HepG2 (cell line): ENCODE results near the gene MYO3B. TPM values are rescaled to one million over a fixed set of nuclear protein-coding genes. Genes with fewer than 3 reads are reported as not detected.

Experiments
- ARNT2 ChIP-seq: sonication (generic); formaldehyde crosslinking; IDR thresholded peaks from 2 replicates; pipeline ENCODE4 v1.8.0; 2022; ENCODE audit warnings: mild to moderate bottlenecking, low read depth, missing genetic modification reagents, moderate library complexity
- ATAD3A ChIP-seq: sonication (generic); formaldehyde crosslinking; IDR thresholded peaks from 2 replicates; pipeline ENCODE4 v1.4.0; 2020; ENCODE audit warnings: missing genetic modification reagents
- BRF2 ChIP-seq: sonication (generic); formaldehyde crosslinking; IDR thresholded peaks from 2 replicates; pipeline ENCODE4 v1.8.1; 2022; ENCODE audit warnings: mild to moderate bottlenecking, missing genetic modification reagents
- CENPT ChIP-seq: sonication (generic); formaldehyde crosslinking; IDR thresholded peaks from 2 replicates; pipeline ENCODE4 v1.8.0; 2022; ENCODE audit warnings: low read depth, mild to moderate bottlenecking, moderate library complexity, missing genetic modification reagents
- GZF1 ChIP-seq: sonication (generic); formaldehyde crosslinking; IDR thresholded peaks from 2 replicates; pipeline ENCODE4 v1.5.1; 2020; ENCODE audit warnings: mild to moderate bottlenecking, missing genetic modification reagents
- HNF4G ChIP-seq, 2 experiments: sonication (generic) in 1 of 2; formaldehyde crosslinking in 1 of 2; IDR thresholded peaks; 2 replicates each; pipeline versions ENCODE4 v1.4.0 to v1.6.1; 2011 to 2020; ENCODE audit warnings: borderline replicate concordance in 2 of 2, low read depth in 2 of 2, mild to moderate bottlenecking in 2 of 2, low read length in 1 of 2, missing genetic modification reagents in 1 of 2, moderate library complexity in 1 of 2
- HNRNPH1 ChIP-seq: fragments of 200-400 bp; formaldehyde crosslinking; optimal IDR thresholded peaks from 2 replicates; pipeline ENCODE3; 2017; ENCODE audit warnings: mild to moderate bottlenecking, low read depth, low read length
- HOXA3 ChIP-seq: sonication (generic); formaldehyde crosslinking; IDR thresholded peaks from 2 replicates; pipeline ENCODE4 v1.5.0; 2020; ENCODE audit warnings: missing genetic modification reagents
- IKZF5 ChIP-seq: IDR thresholded peaks from 2 replicates; pipeline ENCODE4 v1.6.1; 2018; ENCODE audit warnings: missing genetic modification reagents, mild to moderate bottlenecking, missing compliant biosample characterization
- KAT8 ChIP-seq: IDR thresholded peaks from 2 replicates; pipeline ENCODE4 v1.6.1; 2016; ENCODE audit warnings: missing genetic modification reagents, missing compliant biosample characterization
- MEIS2 ChIP-seq: sonication (generic); formaldehyde crosslinking; IDR thresholded peaks from 2 replicates; pipeline ENCODE4 v1.9.0; 2021; ENCODE audit warnings: mild to moderate bottlenecking, missing genetic modification reagents
- MIER3 ChIP-seq: IDR thresholded peaks from 2 replicates; pipeline ENCODE4 v1.6.1; 2016; ENCODE audit warnings: missing compliant biosample characterization, borderline replicate concordance
- MNT ChIP-seq: fragments of 450-650 bp; IDR thresholded peaks from 2 replicates; pipeline ENCODE4 v1.6.1; 2016
- PHF21A ChIP-seq: sonication (generic); formaldehyde crosslinking; IDR thresholded peaks from 2 replicates; pipeline ENCODE4 v1.5.0; 2020; ENCODE audit warnings: mild to moderate bottlenecking, missing genetic modification reagents
- POLR2AphosphoS5 ChIP-seq: IDR thresholded peaks from 2 replicates; pipeline ENCODE4 v1.6.1; 2012; ENCODE audit warnings: low read depth, low read length
- PTBP1 ChIP-seq: fragments of 200-400 bp; formaldehyde crosslinking; IDR thresholded peaks from 2 replicates; pipeline ENCODE4 v1.6.1; 2018; ENCODE audit warnings: low read length, low read depth; ENCODE audit not compliant: poor library complexity, severe bottlenecking
- RBFOX2 ChIP-seq: fragments of 200-400 bp; formaldehyde crosslinking; IDR thresholded peaks from 2 replicates; pipeline ENCODE4 v1.6.1; 2017; ENCODE audit warnings: low read depth, mild to moderate bottlenecking, low read length
- SALL1 ChIP-seq: sonication (generic); formaldehyde crosslinking; IDR thresholded peaks from 2 replicates; pipeline ENCODE4 v1.8.0; 2022; ENCODE audit warnings: mild to moderate bottlenecking, missing genetic modification reagents
- SMARCC2 ChIP-seq: fragments of 450-650 bp; IDR thresholded peaks from 2 replicates; pipeline ENCODE4 v1.6.1; 2017; ENCODE audit warnings: antibody characterized with exemption, mild to moderate bottlenecking
- ZBTB42 ChIP-seq: sonication (generic); formaldehyde crosslinking; IDR thresholded peaks from 2 replicates; pipeline ENCODE4 v1.5.0; 2020; ENCODE audit warnings: mild to moderate bottlenecking, missing genetic modification reagents
- ZBTB7A ChIP-seq: sonication (generic); formaldehyde crosslinking; IDR thresholded peaks from 2 replicates; pipeline ENCODE4 v1.8.0; 2022; ENCODE audit warnings: mild to moderate bottlenecking, missing genetic modification reagents
- ZFP36L1 ChIP-seq: sonication (generic); formaldehyde crosslinking; IDR thresholded peaks from 2 replicates; pipeline ENCODE4 v1.8.0; 2022; ENCODE audit warnings: mild to moderate bottlenecking, missing genetic modification reagents, moderate library complexity
- ZNF225 ChIP-seq: sonication (generic); formaldehyde crosslinking; IDR thresholded peaks from 2 replicates; pipeline ENCODE4 v1.4.0; 2020; ENCODE audit warnings: mild to moderate bottlenecking, missing genetic modification reagents
- ZNF749 ChIP-seq: sonication (generic); formaldehyde crosslinking; IDR thresholded peaks from 2 replicates; pipeline ENCODE4 v1.8.0; 2022; ENCODE audit warnings: mild to moderate bottlenecking, missing genetic modification reagents, moderate library complexity, borderline replicate concordance
- polyA plus RNA-seq, 8 experiments: library from polyadenylated mRNA; depleted of rRNA in 3 of 8; stranded (reverse) in 7 of 8; unstranded in 1 of 8; fragments of >200 nt; fragmentation: Illumina TruSeq in 4 of 8; extraction: Trizol in 4 of 8; gene quantifications; 2 replicates each; pipeline versions ENCODE4 v1.2.1 to v1.2.3, GENCODE V29; 2011 to 2016; ENCODE audit warnings: low read depth in 4 of 8, missing spikeins in 1 of 8, mixed read lengths in 1 of 8; ENCODE audit not compliant: insufficient read depth in 1 of 8
- total RNA-seq, 5 experiments: library from RNA; depleted of rRNA; stranded (reverse); fragments of >200 nt; fragmentation: Illumina TruSeq; extraction: Trizol; gene quantifications; 2 replicates each; pipeline ENCODE4 v1.2.3, GENCODE V29; 2016; ENCODE audit warnings: low read depth in 1 of 5
- TF ChIP-seq, protein P1 (sequence below): sonication (generic); formaldehyde crosslinking; IDR thresholded peaks from 2 replicates; pipeline ENCODE4 v1.4.0; 2020; ENCODE audit warnings: mild to moderate bottlenecking, missing genetic modification reagents
- TF ChIP-seq, protein P2 (sequence below): IDR thresholded peaks from 2 replicates; pipeline ENCODE4 v1.6.1; 2016; ENCODE audit warnings: low read depth, borderline replicate concordance

The MYO3B gene
- total and polyA plus RNA-seq, 2 of the 13 experiments (the other 11 are each of a cell fraction or from before 2014, with no cell fraction given), result 0.01 TPM; not detected in 1

- TF ChIP-seq HOXA3 (peak; percentile 51; the same call in 1 of the 2 replicates), SMARCC2 (no peak), HNF4G (IDR thresholded peaks at IDR 0.05; ENCODE audit: borderline replicate concordance, low read depth, low read length) (peak; percentile 98), HNF4G (CRISPR knock-in tag; IDR thresholded peaks at IDR 0.05; ENCODE audit: borderline replicate concordance, low read depth) (peak; percentile 87), GZF1 (CRISPR knock-in tag) (no peak), CENPT (CRISPR knock-in tag) (no peak), IKZF5 (CRISPR knock-in tag) (peak; percentile 1), ARNT2 (CRISPR knock-in tag) (peak; percentile 29; the same call in 1 of the 2 replicates), ZFP36L1 (peak; percentile 60; the same call in 1 of the 2 replicates), PTBP1 (no peak), MNT (peak; percentile 73), MIER3 (CRISPR knock-in tag) (peak; percentile 29; the same call in 1 of the 2 replicates), SALL1 (CRISPR knock-in tag) (peak; percentile 68; the same call in 1 of the 2 replicates), ZNF225 (CRISPR knock-in tag) (no peak), ZBTB42 (CRISPR knock-in tag) (no peak), PHF21A (CRISPR knock-in tag) (peak; percentile 97), RBFOX2 (peak; percentile 65), MEIS2 (CRISPR knock-in tag) (peak; percentile 88), ATAD3A (CRISPR knock-in tag) (no peak), POLR2AphosphoS5 (peak; percentile 75), ZBTB7A (CRISPR knock-in tag) (peak; percentile 41; the same call in 1 of the 2 replicates), BRF2 (CRISPR knock-in tag) (0 out of 2 replicates have a peak, but pooled peaks have one; percentile 29), ZNF749 (CRISPR knock-in tag) (no peak), KAT8 (peak; percentile 48), HNRNPH1 (no peak)
- TF ChIP-seq, protein P1, sequence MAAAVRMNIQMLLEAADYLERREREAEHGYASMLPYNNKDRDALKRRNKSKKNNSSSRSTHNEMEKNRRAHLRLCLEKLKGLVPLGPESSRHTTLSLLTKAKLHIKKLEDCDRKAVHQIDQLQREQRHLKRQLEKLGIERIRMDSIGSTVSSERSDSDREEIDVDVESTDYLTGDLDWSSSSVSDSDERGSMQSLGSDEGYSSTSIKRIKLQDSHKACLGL (CRISPR knock-in tag), result no peak
- TF ChIP-seq, protein P2, sequence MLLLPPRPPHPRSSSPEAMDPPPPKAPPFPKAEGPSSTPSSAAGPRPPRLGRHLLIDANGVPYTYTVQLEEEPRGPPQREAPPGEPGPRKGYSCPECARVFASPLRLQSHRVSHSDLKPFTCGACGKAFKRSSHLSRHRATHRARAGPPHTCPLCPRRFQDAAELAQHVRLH (CRISPR knock-in tag), result no peak; the same call in 1 of the 2 replicates
Measured at GRCh38 chr2:170455617-170456426, 277.9 kb downstream of the MYO3B start (continued).
